K562 (cell line): ENCODE results near the gene PLA2G12B. TPM values are rescaled to one million over a fixed set of nuclear protein-coding genes. Genes with fewer than 3 reads are reported as not detected.

Experiments
- C11orf30 ChIP-seq: fragments of 450-650 bp; IDR thresholded peaks from 2 replicates; pipeline ENCODE4 v1.6.1; 2016; ENCODE audit warnings: low read depth, mild to moderate bottlenecking
- KDM4B ChIP-seq, 2 experiments: fragments of 450-650 bp in 1 of 2; sonication (generic) in 1 of 2; IDR thresholded peaks; 2 replicates each; pipeline ENCODE4 v1.6.1; 2016 to 2017; ENCODE audit warnings: borderline replicate concordance in 2 of 2, antibody characterized with exemption in 1 of 2, low read depth in 1 of 2, mild to moderate bottlenecking in 1 of 2
- MTA1 ChIP-seq: fragments of 450-650 bp; IDR thresholded peaks from 2 replicates; pipeline ENCODE4 v1.6.1; 2017; ENCODE audit warnings: borderline replicate concordance
- MTF1 ChIP-seq: fragments of 250-450 bp; sonication (Bioruptor Pico); IDR thresholded peaks from 2 replicates; pipeline ENCODE4 v1.9.0; 2021; ENCODE audit warnings: moderate library complexity, mild to moderate bottlenecking, inconsistent platforms, borderline replicate concordance
- RREB1 ChIP-seq: fragments of 250-450 bp; sonication (Bioruptor Pico); IDR thresholded peaks from 2 replicates; pipeline ENCODE4 v1.4.0; 2020
- ZNF407 ChIP-seq: fragments of 450-650 bp; IDR thresholded peaks from 2 replicates; pipeline ENCODE4 v1.6.1; 2016; ENCODE audit warnings: low read depth
- ZNF707 ChIP-seq: fragments of 250-450 bp; sonication (Bioruptor Pico); conservative IDR thresholded peaks from 2 replicates; pipeline ENCODE4 v1.8.0; 2022; ENCODE audit warnings: inconsistent platforms, mild to moderate bottlenecking, moderate library complexity
- polyA plus RNA-seq, 8 experiments: library from polyadenylated mRNA; depleted of rRNA in 4 of 8; stranded (reverse) in 5 of 8; unstranded in 3 of 8; fragments of >200 nt; fragmentation: Nextera tagmentation in 2 of 8; fragmentation: Illumina TruSeq in 1 of 8; extraction: Ambion mirVana in 2 of 8; extraction: Trizol in 1 of 8; gene quantifications; 2 replicates each; pipeline versions ENCODE4 v1.2.1 to v1.2.3, GENCODE V29; 2011 to 2014; ENCODE audit warnings: inconsistent platforms in 1 of 8, missing spikeins in 1 of 8
- total RNA-seq, 7 experiments: library from RNA; depleted of rRNA in 6 of 7; stranded (reverse); fragments of >200 nt in 6 of 7; fragmentation: Illumina TruSeq in 2 of 7; extraction: Trizol in 2 of 7; gene quantifications; 2 replicates each; pipeline versions ENCODE4 v1.2.1 to v1.2.3, GENCODE V29; 2011 to 2021; ENCODE audit warnings: low replicate concordance in 1 of 7
- TF ChIP-seq, protein P1 (sequence below), 2 experiments: IDR thresholded peaks; 2 replicates each; pipeline ENCODE4 v1.6.1; 2011; ENCODE audit warnings: borderline replicate concordance in 1 of 2, control low read depth in 1 of 2, low read depth in 1 of 2, low read length in 1 of 2, mild to moderate bottlenecking in 1 of 2, mixed read lengths in 1 of 2, moderate library complexity in 1 of 2; ENCODE audit not compliant: insufficient read depth in 1 of 2, insufficient read length in 1 of 2, poor library complexity in 1 of 2, severe bottlenecking in 1 of 2; ENCODE audit errors: extremely low read depth in 1 of 2
- TF ChIP-seq, protein P2 (sequence below): IDR thresholded peaks from 2 replicates; pipeline ENCODE4 v1.6.1; 2014; ENCODE audit warnings: antibody characterized with exemption

The PLA2G12B gene
- total and polyA plus RNA-seq, 9 of the 15 experiments (the other 6 are each of a cell fraction or from before 2014, with no cell fraction given), result not detected

GRCh38 chr10:72888151-72888638, 66.4 kb downstream of the PLA2G12B start (continued):
- TF ChIP-seq, protein P1, sequence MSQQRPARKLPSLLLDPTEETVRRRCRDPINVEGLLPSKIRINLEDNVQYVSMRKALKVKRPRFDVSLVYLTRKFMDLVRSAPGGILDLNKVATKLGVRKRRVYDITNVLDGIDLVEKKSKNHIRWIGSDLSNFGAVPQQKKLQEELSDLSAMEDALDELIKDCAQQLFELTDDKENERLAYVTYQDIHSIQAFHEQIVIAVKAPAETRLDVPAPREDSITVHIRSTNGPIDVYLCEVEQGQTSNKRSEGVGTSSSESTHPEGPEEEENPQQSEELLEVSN (IDR thresholded peaks at IDR 0.05; ENCODE audit: borderline replicate concordance in 1 of 2, extremely low read depth in 1 of 2, insufficient read depth in 1 of 2, insufficient read length in 1 of 2, low read depth in 1 of 2, low read length in 1 of 2, poor library complexity in 1 of 2, severe bottlenecking in 1 of 2), result no peak
- TF ChIP-seq KDM4B (IDR thresholded peaks at IDR 0.05; ENCODE audit: borderline replicate concordance in 2 of 2, low read depth in 1 of 2) (no peak), ZNF407 (no peak), MTF1 (no peak), RREB1 (CRISPR knock-in tag) (no peak), ZNF707 (no peak), MTA1 (no peak), C11orf30 (no peak)
- TF ChIP-seq, protein P2, sequence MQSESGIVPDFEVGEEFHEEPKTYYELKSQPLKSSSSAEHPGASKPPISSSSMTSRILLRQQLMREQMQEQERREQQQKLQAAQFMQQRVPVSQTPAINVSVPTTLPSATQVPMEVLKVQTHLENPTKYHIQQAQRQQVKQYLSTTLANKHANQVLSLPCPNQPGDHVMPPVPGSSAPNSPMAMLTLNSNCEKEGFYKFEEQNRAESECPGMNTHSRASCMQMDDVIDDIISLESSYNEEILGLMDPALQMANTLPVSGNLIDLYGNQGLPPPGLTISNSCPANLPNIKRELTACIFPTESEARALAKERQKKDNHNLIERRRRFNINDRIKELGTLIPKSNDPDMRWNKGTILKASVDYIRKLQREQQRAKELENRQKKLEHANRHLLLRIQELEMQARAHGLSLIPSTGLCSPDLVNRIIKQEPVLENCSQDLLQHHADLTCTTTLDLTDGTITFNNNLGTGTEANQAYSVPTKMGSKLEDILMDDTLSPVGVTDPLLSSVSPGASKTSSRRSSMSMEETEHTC, result no peak
